GM19468 (cell line): ENCODE data around the gene TFDP1.
"Not testable (repeated sequence)": the region's sequence is repeated elsewhere in the genome, so short reads cannot be mapped to it uniquely, and the experiment has no call there.

ENCODE experiments used
- ATAC-seq: cut with Tn5 transposase; IDR thresholded peaks from one replicate; pipeline ENCODE4 v1.9.1; 2021; ENCODE audit warnings: mild to moderate bottlenecking, moderate library complexity, moderate number of reproducible peaks; ENCODE audit not compliant: unreplicated experiment; ENCODE audit errors: extremely low read depth

TFDP1 gene

DNA sequence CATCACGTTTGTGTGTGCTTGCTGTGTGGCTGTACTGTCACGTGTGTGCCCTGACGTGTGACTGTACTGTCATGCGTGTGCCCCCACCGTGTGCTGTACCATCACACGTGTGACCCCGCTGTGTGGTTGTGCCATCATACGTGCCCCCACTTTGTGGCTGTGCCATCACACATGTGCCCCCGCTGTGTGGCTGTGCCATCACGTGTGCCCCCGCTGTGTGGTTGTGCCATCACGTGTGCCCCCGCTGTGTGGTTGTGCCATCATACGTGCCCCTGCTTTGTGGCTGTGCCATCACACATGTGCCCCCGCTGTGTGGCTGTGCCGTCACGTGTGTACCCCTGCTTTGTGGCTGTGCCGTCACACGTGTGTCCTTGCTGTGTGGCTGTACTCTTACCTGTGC lies 25.7 kb downstream of the TFDP1 start:
- ATAC-seq, result no peak

DNA sequence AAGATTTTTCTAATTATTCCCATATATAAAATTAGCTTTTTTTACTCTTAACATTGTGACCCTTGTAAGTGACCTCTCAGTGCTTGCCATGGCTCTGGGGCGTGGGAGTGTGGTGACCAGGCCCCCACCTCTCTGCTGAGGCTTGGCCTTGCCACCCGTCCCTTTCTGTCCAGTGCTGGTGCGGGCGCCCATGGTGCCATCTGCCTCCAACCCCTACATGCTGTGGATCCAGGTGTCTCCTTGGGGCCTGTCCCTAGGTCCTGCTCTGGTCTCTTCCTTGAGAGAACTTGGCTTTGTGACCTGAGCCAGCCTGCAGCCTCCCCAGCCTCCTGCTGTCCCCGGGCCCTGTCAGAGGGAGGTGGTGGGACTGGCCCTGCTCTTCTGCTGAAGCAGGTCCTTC lies 27.4 kb downstream of the TFDP1 start:
- ATAC-seq, result no peak

DNA sequence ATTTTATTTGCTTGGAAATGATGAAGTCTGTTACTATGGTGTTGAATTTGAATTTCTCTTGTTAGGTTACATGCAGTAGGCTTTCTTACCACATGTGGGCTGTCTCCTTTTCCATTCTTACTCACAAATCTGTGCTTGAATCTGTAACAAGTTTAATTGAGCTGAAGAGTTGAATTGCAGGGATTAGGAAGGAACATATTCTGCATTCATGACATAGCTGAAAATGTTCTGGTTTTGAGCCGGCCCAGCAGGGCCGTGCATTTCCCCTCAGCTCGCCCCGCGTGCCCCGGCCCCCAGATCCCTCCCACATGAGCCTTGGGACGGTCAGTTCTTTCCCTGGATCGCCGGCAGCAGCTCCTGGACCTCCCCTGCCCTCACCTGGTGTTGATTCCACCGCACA lies 28.1 kb downstream of the TFDP1 start:
- no peak for ATAC-seq

DNA sequence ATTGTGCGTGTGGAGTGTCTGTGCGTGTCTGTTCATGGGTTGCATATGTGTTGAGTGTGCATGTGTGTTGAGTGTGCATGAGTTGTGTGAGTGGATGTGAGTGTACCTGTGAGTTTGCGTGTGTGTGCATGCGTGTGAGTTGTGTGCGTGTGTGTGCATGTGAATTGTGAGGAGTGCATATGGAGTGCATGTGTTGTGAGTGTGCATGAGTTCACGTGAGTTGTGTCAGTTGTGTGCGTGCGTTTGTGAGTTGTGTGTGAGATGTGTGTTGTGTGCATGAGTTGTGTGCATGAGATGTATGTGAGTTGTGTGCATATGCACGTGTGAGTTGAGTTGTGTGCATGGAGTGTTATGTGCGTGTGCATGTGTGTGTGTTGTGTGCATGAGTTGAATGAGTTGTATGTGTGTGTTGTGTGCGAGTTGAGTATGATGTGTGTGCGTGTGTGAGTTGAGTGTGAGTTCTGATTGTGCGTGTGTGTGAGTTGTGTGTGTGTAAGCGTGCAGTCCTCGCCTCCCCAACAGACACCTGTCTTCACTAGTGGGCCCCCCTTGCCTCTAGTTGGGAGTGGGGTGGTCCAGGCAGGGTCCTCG lies 29.3 kb downstream of the TFDP1 start:
- ATAC-seq, result no peak

DNA sequence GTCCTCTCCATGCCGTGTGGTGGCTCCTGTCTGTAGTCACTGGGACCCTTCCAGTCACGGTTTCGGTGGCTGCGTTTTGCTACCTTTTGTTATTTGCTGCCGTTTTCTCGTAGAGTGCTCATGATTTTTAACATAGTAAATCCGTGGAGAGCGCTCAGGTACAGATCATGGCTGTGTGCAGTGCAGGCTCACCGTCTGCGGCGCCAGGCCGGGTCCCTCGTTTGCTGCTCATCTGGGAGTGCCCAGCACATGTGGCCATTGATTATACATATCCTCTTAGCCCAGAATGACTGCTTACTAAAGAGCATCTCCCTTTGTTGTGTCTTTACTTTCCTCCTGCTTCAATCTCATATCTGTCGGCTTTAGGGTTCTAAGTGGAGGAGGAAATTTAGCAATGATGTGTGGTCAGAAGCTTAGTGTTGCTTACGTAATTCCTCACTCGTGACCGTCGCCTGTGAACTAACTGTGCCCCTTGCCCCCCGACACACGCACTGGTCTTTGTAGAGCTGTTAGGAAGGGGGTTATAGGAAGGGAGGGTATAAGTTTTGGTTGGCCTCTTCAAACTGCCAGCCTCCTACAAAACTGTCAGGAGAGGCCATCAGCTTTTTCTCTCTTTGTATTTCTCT lies 31.8 kb downstream of the TFDP1 start:
- no peak for ATAC-seq

DNA sequence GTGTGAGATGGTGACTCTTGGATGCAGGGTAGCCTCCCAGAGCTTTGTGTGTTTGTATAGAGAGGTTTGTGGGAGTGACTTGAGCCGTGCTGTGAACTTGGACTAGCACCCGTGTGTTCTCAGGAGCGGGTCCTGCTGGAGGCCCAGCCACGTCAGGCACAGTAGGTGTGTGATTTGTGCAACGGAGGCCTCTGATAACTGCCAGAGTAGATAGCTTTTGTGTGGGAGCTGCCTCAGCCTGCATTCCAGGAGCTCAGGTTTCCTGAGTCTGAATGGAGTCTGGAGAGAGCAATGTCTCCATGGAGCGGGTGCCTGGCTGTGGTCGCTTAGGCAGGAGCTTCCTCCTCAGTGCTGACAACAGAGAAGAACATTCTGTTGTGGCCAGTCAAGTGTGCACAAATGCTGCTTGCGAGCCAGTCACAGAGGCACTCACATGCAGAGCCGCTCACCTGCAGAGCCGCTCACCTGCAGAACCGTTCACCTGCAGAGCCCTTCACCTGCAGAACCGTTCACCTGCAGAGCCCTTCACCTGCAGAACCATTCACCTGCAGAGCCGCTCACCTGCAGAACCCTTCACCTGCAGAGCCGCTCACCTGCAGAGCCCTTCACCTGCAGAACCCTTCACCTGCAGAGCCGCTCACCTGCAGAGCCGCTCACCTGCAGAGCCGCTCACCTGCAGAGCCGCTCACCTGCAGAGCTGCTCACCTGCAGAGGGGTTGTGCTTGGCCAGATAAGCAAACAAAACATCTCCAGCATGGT lies 32.6 kb downstream of the TFDP1 start:
- ATAC-seq, result no peak

DNA sequence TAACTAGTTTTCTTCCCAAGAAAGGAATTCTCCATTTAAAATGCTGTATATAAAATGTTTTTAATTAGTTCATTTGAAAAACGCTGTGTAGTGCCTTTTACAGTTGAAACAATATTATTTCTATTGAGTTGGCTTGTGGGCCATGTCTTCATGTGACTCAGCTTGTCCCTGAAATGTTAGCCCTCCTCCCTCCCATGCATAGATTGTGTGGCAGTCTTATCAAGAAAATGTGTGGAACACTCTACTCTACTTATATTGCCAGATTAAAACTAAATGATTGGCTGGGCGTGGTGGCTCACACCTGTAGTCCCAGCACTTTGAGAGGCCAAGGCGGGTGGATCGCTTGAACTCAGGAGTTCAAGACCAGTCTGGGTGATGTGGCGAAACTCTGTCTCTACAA lies 33.4 kb downstream of the TFDP1 start:
- no peak for ATAC-seq

DNA sequence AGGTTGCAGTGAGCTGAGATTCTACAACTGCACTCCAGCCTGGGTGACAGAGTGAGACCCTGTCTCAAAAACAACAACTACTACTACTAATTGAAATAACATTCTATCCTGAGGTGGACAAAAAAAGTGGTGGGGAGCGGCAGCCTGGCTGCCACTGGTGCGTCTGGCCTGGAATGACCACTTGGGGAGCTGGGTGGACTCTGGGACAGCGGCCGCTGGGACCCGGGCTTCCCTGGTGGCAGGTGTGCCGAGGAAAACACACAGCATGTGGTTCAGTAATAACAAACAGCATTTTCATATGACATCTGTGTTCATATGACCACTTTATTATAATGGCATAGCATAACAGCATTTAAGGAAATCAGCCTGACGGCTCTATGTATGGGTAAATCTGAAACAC lies 33.9 kb downstream of the TFDP1 start:
- no peak for ATAC-seq

DNA sequence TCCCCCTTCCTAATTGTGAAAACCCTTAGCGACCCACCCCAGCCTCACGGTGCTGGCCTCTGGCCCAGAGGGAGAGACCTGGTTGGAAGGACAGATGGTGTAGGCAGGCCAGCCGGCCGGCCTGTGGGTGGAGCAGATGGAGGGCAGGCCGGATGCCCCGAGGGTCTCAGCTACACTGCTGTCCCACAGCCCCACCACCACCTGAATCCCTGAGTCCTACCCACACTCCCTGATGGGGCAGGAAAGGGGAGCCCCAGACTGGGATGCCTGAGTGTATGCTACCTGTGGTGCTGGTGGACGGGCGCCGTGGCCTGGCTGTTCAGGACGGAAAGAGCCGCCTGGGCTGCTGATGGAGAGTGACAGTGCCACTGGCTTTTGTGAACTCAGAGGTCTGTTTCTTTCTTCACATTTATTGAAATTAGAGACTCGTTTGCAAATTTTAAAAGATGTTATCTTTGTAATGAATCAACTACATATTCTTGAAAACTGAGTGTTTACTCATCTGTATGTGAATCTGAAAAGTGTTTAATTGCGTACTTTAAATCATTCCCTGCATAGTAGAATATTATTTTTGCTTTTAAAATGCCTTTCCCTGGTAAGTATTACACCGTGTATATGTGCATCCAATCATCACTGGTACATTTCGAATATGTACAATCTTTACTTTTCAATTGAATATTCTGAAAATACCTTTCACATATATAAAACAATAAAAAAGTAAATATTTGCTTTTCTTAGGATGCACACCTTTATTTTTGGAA lies 35.7 kb downstream of the TFDP1 start:
- ATAC-seq, result no peak

DNA sequence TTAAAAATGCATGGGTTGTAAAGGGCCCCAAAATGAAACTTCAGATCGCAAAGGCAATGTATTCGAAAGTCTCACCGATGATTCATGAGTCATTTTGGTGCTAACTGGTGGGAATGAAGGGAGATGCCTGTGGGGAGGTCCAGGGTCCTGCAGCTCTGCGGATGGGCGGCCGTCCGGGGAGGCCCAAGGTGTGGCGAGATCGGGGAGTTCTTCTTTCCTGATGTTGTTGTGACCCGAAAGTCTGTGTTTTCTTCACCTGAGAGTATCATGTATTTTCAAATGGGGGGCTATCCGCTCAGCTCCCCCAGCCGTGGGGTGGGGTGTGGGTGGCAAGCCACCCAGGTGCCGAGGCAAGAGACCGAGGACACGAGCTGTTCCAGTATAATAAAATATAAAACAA lies 36.5 kb downstream of the TFDP1 start:
- ATAC-seq, result no peak

DNA sequence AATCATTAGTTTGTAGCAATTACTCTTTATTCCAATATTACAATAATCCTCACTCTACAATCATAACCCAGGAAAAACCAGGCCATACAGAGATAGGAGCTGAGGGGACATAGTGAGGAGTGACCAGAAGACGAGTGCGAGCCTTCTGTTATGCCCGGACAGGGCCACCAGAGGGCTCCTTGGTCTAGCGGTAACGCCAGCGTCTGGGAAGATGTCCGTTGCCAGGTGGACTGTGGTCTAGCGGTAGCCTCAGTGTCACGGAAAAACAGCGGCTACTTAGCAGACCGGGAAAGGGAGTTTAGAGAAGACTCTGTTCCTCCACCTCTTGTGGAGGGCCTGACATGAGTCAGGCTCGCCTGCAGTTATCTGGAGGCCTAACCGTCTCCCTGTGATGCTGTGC lies 36.9 kb downstream of the TFDP1 start:
- ATAC-seq, result not testable (repeated sequence)

DNA sequence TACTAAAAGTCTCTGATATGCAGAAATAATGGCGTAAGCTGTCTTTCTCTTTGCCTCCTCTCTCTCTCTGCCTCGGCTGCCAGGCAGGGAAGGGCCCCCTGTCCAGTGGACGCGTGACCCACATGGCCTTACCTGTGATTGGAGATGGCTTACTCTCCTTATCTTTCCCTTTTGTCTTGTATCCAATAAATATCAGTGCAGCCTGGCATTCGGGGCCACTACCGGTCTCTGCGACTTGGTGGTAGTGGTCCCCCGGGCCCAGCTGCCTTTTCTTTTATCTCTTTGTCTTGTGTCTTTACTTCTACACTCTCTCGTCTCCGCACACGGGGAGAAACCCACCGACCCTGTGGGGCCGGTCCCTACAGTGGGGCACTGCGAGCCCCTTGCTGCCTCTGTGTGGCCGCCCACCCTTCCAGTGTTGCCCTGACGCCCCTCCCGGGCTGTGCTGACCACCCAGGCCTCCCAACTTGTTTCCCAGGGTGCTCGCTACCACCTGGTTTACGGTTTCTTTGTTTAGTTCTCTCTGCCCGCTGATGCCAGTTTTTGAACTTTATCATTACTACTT lies 37.5 kb downstream of the TFDP1 start:
- ATAC-seq, result not testable (repeated sequence)

DNA sequence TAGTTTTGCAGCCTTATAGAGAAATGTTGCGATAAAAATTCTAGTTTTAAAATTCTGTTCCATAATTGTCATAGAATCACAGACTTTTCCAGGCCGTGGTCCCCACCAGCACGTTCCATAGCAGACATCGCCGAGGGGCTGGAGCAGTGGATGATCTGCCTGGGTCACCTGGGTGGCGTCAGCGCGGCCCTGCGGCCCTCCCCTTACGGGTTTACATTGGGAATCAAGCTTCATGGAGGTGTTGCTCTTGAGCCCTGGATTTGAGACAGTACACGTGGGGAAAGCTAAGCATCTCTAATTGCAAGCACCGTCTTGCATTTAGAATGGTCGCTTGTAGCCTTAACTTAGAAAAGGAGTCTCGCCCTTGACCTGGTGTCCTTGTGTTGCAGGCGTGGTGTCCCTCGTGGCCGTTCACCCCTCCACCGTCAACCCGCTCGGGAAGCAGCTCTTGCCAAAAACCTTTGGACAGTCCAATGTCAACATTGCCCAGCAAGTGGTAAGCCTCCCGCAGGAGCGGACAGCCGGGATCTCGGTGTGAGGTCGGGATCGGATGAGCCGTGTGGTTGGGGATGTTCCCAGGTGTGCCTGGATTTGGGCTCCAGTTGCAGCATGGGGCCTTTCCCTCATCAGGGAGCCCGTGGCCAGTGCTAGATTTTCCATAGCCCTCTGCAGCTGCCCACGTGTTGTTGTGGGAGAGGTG lies 38.4 kb downstream of the TFDP1 start:
- ATAC-seq, result no peak

DNA sequence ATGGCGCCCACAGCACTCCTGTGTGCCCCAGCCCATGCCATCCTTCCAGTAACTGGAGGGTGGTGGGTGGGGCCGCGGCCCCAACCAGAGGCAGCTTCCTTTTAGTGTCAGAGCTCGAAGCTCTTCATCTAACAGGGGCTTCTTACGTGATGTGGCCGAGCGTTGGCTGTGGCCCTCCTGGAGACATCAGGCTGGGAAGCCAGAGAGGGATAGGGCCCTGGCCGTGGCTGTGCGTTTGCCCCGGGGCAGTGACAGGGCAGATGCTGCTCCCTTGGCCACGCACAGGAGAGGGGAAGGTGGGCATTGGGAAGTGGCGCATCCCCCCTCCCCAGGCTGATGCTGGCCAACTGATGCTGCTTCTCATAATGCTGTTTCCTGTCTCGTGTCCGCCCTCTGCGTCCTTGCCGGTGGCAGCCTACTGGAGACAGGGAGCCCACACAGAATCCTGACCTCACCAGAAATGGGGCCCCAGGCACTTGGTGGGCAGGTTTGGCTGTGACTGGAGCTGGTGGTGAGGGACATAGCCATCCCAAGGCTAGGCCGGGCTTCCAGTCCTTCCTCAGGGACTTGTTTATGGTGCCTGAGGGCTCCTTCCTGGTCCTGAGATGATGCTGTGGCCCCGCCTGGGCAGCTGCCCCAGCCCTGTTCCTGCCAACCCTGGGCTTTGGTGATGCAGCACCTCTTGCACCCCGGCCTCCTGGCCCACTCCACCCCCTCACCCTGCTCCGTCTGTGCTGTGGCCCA lies 39.1 kb downstream of the TFDP1 start:
- ATAC-seq, result no peak

DNA sequence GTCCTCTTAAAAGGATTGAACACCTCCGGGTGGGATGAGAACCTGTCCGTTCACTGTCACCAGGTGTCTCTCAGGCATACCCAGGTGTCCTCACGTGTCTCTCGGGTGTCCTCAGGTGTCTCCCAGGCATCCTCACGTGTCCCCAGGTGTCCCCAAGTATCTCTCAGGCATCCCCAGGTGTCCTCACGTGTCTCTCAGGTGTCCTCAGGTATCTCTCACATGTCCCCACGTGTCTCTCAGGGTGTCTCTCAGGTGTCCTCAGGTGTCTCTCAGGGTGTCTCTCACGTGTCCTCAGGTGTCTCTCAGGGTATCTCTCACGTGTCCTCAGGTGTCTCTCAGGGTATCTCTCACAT lies 39.7 kb downstream of the TFDP1 start:
- no peak for ATAC-seq

DNA sequence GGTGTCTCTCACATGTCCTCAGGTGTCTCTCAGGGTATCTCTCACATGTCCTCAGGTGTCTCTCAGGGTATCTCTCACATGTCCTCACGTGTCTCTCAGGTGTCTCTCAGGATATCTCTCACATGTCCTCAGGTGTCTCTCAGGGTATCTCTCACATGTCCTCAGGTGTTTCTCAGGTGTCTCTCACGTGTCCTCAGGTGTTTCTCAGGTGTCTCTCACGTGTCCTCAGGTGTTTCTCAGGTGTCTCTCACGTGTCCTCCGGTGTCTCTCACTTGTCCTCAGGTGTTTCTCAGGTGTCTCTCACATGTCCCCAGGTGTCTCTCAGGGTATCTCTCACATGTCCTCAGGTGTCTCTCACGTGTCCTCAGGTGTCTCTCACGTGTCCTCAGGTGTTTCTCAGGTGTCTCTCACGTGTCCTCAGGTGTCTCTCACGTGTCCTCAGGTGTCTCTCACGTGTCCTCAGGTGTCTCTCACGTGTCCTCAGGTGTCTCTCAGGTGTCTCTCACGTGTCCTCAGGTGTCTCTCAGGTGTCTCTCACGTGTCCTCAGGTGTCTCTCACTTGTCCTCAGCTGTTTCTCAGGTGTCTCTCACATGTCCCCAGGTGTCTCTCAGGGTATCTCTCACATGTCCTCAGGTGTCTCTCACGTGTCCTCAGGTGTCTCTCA lies 40.2 kb downstream of the TFDP1 start:
- ATAC-seq, result not testable (repeated sequence)

DNA sequence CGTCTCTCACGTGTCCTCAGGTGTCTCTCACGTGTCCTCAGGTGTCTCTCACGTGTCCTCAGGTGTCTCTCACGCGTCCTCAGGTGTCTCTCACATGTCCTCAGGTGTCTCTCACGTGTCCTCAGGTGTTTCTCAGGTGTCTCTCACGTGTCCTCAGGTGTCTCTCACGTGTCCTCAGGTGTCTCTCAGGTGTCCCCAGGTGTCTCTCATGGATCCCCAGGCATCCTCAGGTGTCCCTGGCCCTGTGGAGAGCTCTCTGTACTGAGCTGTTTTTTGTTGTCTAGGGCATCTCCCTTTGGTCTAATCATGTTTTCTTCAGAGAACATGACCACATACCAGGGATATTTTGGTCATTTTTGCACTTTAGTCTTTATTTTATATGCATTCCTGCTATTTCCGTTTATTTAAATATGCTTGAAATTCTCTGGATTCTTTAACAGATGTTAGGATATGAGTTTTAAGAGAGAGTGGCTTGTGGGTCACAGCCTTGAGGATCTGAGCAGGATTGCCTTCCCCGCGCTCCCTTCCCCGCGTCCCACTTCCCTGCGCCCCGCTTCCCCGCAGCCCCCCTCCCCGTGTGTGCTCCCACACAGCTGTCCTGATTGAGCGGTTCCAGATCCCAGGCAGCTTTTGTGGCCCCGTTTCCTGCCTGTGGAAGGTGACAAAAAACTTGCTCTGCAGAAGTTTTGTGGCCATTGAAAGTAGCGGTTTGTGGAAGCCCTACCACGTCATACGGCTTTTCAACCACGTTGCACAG lies 41.6 kb downstream of the TFDP1 start:
- no peak for ATAC-seq

DNA sequence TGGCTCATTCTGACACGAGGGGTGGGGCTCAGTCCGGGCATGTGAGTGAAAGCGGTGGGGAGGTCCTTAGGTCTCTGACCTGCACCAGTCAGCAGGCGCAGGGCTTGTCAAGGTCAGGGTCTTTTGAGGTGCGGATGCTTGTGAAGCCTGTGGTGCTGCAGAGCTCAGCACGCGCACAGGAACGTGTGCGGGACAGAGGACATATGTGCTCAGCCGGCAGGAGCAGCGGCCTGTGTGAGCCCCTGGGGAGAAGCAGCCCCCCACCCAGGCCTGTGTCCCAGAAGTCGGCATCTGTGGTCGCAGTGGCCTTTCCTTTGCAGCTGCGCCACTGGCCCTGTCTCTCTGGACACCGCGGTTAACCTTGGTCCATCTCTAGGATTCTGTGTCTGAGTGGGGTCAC lies 42.6 kb downstream of the TFDP1 start:
- ATAC-seq, result no peak
